Smooth muscle cell (in vitro differentiated cells): ENCODE measurements around the gene GMNC. TPM values are rescaled to one million over a fixed set of nuclear protein-coding genes. Genes with fewer than 3 reads are reported as not detected.

Experiments
- DNase-seq: peaks from one replicate; lab custom pipeline; 2025; ENCODE audit not compliant: unreplicated experiment; lab: John Stamatoyannopoulos, UW
- H2AFZ ChIP-seq: fragments of 200-600 bp; sonication (generic); 2 replicates; pipeline ENCODE4 v1.6.0; 2016; ENCODE audit warnings: antibody characterized with exemption, low read depth, mild to moderate bottlenecking
- H3F3A ChIP-seq: fragments of 200-600 bp; sonication (generic); 2 replicates; pipeline ENCODE4 v1.6.0; 2017; ENCODE audit warnings: antibody characterized with exemption, low read depth
- H3K27ac ChIP-seq: fragments of 200-600 bp; sonication (generic); 2 replicates; pipeline ENCODE4 v1.5.1; 2016; ENCODE audit warnings: low read depth, mild to moderate bottlenecking
- H3K27me3 ChIP-seq: fragments of 200-600 bp; sonication (generic); 2 replicates; pipeline ENCODE4 v1.6.1; 2016; ENCODE audit warnings: low read depth, mild to moderate bottlenecking
- H3K36me3 ChIP-seq: fragments of 200-600 bp; sonication (generic); 2 replicates; pipeline ENCODE4 v1.5.1; 2016; ENCODE audit warnings: low read depth
- H3K4me1 ChIP-seq: fragments of 200-600 bp; sonication (generic); 2 replicates; pipeline ENCODE4 v1.5.1; 2016; ENCODE audit warnings: low read depth
- H3K4me2 ChIP-seq: fragments of 200-600 bp; sonication (generic); 2 replicates; pipeline ENCODE4 v1.6.0; 2016; ENCODE audit warnings: mild to moderate bottlenecking
- H3K4me3 ChIP-seq: fragments of 200-600 bp; sonication (generic); 2 replicates; pipeline ENCODE4 v1.5.1; 2016; ENCODE audit warnings: mild to moderate bottlenecking
- H3K79me2 ChIP-seq: fragments of 200-600 bp; sonication (generic); 2 replicates; pipeline ENCODE4 v1.6.0; 2016; ENCODE audit warnings: low read depth, mild to moderate bottlenecking
- H3K9ac ChIP-seq: fragments of 200-600 bp; sonication (generic); 2 replicates; pipeline ENCODE4 v1.6.0; 2016; ENCODE audit warnings: low read depth
- H3K9me3 ChIP-seq: fragments of 200-600 bp; sonication (generic); replicated peaks from 2 replicates; pipeline ENCODE4 v1.5.1; 2016; ENCODE audit warnings: low read depth
- H4K20me1 ChIP-seq: fragments of 200-600 bp; sonication (generic); 2 replicates; pipeline ENCODE4 v1.6.0; 2016; ENCODE audit warnings: low read depth
- WGBS: methylation state at CpG from one replicate; pipeline ENCODE4 v1.1.7; 2016; ENCODE audit warnings: low lambda C conversion rate; 5-methylcytosine and 5-hydroxymethylcytosine counted together
- polyA plus RNA-seq: library from polyadenylated mRNA; unstranded; fragments of >200 nt; fragmentation: Nextera tagmentation; extraction: Ambion mirVana; gene quantifications from 2 replicates; pipeline ENCODE4 v1.2.1, GENCODE V29; 2016
- total RNA-seq: library from RNA; depleted of rRNA; stranded (reverse); fragments of >200 nt; gene quantifications from 2 replicates; pipeline ENCODE4 v1.2.3, GENCODE V29; 2014
- TF ChIP-seq, protein P1 (sequence below): fragments of 200-600 bp; sonication (generic); IDR thresholded peaks from 2 replicates; pipeline ENCODE4 v1.5.1; 2017; ENCODE audit warnings: borderline replicate concordance, mild to moderate bottlenecking, antibody characterized with exemption; ENCODE audit not compliant: insufficient read depth, poor library complexity, severe bottlenecking

GMNC gene
- total and polyA plus RNA-seq, 2 experiments from 2014 or later: not detected

DNA sequence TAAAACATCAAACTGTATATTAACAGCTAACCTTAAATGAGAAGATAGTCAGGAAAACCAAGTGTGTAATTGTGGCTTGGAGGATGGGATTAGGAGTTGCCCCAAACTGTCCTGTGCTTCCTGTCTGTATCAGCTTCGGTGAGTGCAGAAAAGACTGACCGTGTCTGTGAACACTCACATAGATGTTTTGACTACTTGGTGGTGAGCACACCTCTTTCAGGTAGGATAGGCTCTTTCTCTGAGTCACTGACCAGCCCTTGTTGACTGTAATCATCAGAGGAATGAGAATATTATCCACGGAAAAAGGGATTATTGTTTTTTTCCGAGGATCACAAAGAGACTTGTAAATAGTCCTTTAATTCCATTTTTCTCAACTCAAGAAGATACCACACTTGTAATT lies 51.5 kb downstream of the GMNC start:
- no peak overlapping the region for H3K4me2 ChIP-seq
- no peak for DNase-seq
- no peaks in the 10 kb centered on the region for H3K4me1 ChIP-seq
- H3K4me3 ChIP-seq: no peak overlapping the region
- TF ChIP-seq, protein P1, sequence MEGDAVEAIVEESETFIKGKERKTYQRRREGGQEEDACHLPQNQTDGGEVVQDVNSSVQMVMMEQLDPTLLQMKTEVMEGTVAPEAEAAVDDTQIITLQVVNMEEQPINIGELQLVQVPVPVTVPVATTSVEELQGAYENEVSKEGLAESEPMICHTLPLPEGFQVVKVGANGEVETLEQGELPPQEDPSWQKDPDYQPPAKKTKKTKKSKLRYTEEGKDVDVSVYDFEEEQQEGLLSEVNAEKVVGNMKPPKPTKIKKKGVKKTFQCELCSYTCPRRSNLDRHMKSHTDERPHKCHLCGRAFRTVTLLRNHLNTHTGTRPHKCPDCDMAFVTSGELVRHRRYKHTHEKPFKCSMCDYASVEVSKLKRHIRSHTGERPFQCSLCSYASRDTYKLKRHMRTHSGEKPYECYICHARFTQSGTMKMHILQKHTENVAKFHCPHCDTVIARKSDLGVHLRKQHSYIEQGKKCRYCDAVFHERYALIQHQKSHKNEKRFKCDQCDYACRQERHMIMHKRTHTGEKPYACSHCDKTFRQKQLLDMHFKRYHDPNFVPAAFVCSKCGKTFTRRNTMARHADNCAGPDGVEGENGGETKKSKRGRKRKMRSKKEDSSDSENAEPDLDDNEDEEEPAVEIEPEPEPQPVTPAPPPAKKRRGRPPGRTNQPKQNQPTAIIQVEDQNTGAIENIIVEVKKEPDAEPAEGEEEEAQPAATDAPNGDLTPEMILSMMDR: no peak
- H3K9me3 ChIP-seq: no peaks in the 10 kb centered on the region
- H3K79me2 ChIP-seq: no peaks in the 10 kb centered on the region
- H2AFZ ChIP-seq: no peak overlapping the region
- no peak overlapping the region for H3K27ac ChIP-seq
- no peaks in the 10 kb centered on the region for H3K36me3 ChIP-seq
- no peaks in the 10 kb centered on the region for H4K20me1 ChIP-seq
- peaks cover 8% of the 10 kb centered on the region for H3K27me3 ChIP-seq
- 69% methylated on average over 4 of the region's 4 CpGs for WGBS
- no peaks in the 10 kb centered on the region for H3F3A ChIP-seq
- no peak overlapping the region for H3K9ac ChIP-seq

DNA sequence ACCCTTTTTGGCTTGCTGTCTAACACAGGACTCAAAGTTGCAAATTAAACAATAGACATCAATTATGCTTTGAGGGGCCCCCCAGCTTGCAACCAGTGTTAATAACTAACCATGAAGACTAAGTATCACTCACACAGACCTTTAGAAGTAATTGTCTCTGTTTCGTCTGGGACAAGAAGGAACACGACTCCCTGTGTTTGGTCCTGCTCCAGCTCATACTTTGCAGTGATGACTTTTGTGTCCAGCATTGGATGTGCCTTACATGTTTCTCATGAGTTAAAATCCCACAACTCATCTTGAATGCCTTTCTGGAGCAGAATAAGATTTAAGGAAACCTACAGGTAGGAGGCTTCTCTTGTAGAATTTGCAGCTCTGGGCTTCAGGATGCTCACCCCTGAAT lies 53.1 kb downstream of the GMNC start:
- H4K20me1 ChIP-seq: no peaks in the 10 kb centered on the region
- H3K9ac ChIP-seq: no peak overlapping the region
- H3K27ac ChIP-seq: no peak overlapping the region
- H3K9me3 ChIP-seq: no peaks in the 10 kb centered on the region
- no peak overlapping the region for H2AFZ ChIP-seq
- peaks cover 8% of the 10 kb centered on the region for H3K27me3 ChIP-seq
- 79% methylated on average over 2 of the region's 2 CpGs for WGBS
- no peaks in the 10 kb centered on the region for H3K4me1 ChIP-seq
- no peak overlapping the region for H3K4me2 ChIP-seq
- no peaks in the 10 kb centered on the region for H3K79me2 ChIP-seq
- H3K36me3 ChIP-seq: no peaks in the 10 kb centered on the region
- no peaks in the 10 kb centered on the region for H3F3A ChIP-seq
- no peak overlapping the region for H3K4me3 ChIP-seq
- TF ChIP-seq, protein P1: no peak
- DNase-seq: no peak

DNA sequence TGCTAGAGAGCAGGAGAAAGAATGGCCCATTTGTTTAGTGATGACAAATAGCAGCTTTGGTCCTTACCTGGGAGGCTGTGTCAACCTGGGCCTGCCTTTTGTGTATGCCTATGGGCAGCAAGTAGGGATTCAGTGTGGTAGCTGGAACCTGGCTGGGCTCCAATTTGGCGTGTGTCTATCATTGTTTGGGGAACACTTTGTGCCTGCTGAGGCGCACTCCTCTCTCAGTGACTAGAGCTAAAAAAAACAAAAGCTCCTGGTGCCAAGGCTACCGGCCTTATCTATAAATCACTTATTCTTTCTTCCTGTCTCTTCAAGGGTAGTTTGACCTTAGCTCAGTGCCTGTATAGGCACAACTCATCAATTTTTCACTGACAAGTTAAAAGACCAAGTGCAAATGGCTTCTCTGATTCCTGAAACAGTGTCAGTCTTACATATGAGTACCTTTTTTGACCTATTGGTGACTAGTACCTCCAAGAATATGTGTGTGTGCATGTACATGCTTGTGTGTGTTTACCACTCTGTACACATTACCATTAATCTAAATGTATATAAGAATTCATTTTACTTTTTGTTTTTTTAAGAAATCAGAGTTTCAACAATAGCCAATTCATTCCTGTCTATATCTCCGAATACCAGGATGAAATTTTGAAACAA lies 54.6 kb downstream of the GMNC start:
- DNase-seq: no peak
- TF ChIP-seq, protein P1: no peak
- Histone ChIP-seq H3K27ac (no peak overlapping the region), H3K4me3 (no peak overlapping the region), H3K79me2 (no peaks in the 10 kb centered on the region), H2AFZ (no peak overlapping the region), H3F3A (no peaks in the 10 kb centered on the region), H3K9ac (no peak overlapping the region), H3K4me1 (no peaks in the 10 kb centered on the region), H4K20me1 (no peaks in the 10 kb centered on the region), H3K4me2 (no peak overlapping the region), H3K36me3 (no peaks in the 10 kb centered on the region), H3K27me3 (peaks cover 8% of the 10 kb centered on the region), H3K9me3 (no peaks in the 10 kb centered on the region)
- 82% methylated on average over 4 of the region's 4 CpGs for WGBS
